GM04504 (cell line): ENCODE results near the gene SLC43A1.
"Not testable (repeated sequence)": the region's sequence is repeated elsewhere in the genome, so short reads cannot be mapped to it uniquely, and the experiment has no call there.

Experiments used
- DNase-seq: peaks from one replicate; pipeline ENCODE4 v3.0.0-alpha.2; 2012; ENCODE audit warnings: low read depth

SLC43A1 gene

GRCh38 chr11:57460758-57461749 is 54.4 kb downstream of the SLC43A1 start:
- no peak for DNase-seq

GRCh38 chr11:57460022-57460757 is 55.3 kb downstream of the SLC43A1 start, which contains the start of gene RTN4RL2:
TSS of gene RTN4RL2 (plus strand) at chr11:57460528. CDS start at chr11:57460866, 338 bp downstream.
- no peak for DNase-seq

- no peak for DNase-seq
These were observed 56.1 kb downstream of the SLC43A1 start for GRCh38 chr11:57459164-57460021.

- DNase-seq, result no peak
These were observed 56.9 kb downstream of the SLC43A1 start for GRCh38 chr11:57458410-57459163.

GRCh38 chr11:57458060-57458409 is 57.5 kb downstream of the SLC43A1 start:
- no peak for DNase-seq

GRCh38 chr11:57457643-57458023 is 57.9 kb downstream of the SLC43A1 start:
- DNase-seq, result no peak

- DNase-seq, result peak; percentile 58
These were observed 58.4 kb downstream of the SLC43A1 start for GRCh38 chr11:57456960-57457642.

GRCh38 chr11:57453543-57454177 is 61.8 kb downstream of the SLC43A1 start:
- no peak for DNase-seq

- no peak for DNase-seq
These were observed 69.4 kb downstream of the SLC43A1 start for GRCh38 chr11:57446055-57446454.

GRCh38 chr11:57445122-57445394 is 70.4 kb downstream of the SLC43A1 start:
- DNase-seq, result not testable (repeated sequence)

GRCh38 chr11:57444362-57445121 is 71.0 kb downstream of the SLC43A1 start:
- no peak for DNase-seq

GRCh38 chr11:57440744-57441414 is 74.6 kb downstream of the SLC43A1 start:
- no peak for DNase-seq

GRCh38 chr11:57439786-57440185 is 75.7 kb downstream of the SLC43A1 start:
- no peak for DNase-seq

GRCh38 chr11:57438345-57439285 is 76.9 kb downstream of the SLC43A1 start:
- no peak for DNase-seq

GRCh38 chr11:57436031-57436430 is 79.5 kb downstream of the SLC43A1 start:
- no peak for DNase-seq

- peak; percentile 85 for DNase-seq
These were observed 80.6 kb downstream of the SLC43A1 start for GRCh38 chr11:57434640-57435546.
